Fibroblast of the aortic adventitia (primary cell): ENCODE data around the gene KLRK1. TPM values are rescaled to one million over a fixed set of nuclear protein-coding genes. Genes with fewer than 3 reads are reported as not detected.
"Not testable (repeated sequence)": the region's sequence is repeated elsewhere in the genome, so short reads cannot be mapped to it uniquely, and the experiment has no call there.

Experiments
- DNase-seq: peaks from one replicate; pipeline ENCODE4 v3.0.0-alpha.2; 2010; ENCODE audit warnings: low read depth
- H3K4me3 ChIP-seq: 2 replicates; pipeline ENCODE4 v1.5.1; 2011; ENCODE audit warnings: low read depth, mild to moderate bottlenecking, control low read depth, low read length, moderate library complexity
- total RNA-seq: library from RNA; depleted of rRNA; stranded (reverse); fragments of >200 nt; gene quantifications from 2 replicates; pipeline ENCODE4 v1.2.3, GENCODE V29; 2012; ENCODE audit warnings: low replicate concordance
- TF ChIP-seq, protein P1 (sequence below): IDR thresholded peaks from 2 replicates; pipeline ENCODE4 v1.5.1; 2011; ENCODE audit warnings: mild to moderate bottlenecking, low read length, control low read depth, inconsistent platforms; ENCODE audit not compliant: insufficient read depth

KLRK1 gene
- total RNA-seq, 1 donor = not detected

DNA sequence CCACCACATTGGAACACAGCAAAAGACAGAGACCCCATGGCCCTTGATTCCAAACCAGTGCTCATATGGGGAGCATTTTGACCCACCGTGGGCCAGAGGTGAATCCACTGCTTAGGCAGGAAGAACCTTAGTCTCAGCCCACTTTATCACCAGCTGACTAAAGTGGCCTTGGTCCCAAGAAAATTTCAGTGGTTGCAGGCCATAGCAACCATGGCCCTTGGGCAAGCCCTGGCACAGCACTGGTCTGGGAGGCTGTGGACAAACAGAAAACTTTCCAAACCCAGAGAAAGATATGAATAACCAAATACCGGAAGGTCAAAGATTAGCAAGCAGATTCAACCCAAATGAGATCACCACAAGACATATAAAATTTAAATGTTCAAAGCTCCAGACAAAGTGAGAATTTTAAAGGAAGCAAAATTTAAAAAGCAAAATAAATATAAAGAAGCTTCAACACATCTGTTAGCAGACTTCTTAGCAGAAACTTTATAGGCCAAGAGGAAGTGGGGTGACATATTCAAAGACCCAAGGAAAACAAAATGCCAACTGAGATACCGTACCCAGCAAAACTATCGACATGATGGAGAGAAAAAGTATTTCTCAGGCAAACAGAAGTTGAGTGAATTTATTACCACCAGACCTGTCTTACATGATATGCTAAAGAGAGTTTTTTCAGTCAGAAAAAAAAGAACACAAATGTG is 7.8 kb downstream of the KLRK1 start:
- TF ChIP-seq, protein P1, sequence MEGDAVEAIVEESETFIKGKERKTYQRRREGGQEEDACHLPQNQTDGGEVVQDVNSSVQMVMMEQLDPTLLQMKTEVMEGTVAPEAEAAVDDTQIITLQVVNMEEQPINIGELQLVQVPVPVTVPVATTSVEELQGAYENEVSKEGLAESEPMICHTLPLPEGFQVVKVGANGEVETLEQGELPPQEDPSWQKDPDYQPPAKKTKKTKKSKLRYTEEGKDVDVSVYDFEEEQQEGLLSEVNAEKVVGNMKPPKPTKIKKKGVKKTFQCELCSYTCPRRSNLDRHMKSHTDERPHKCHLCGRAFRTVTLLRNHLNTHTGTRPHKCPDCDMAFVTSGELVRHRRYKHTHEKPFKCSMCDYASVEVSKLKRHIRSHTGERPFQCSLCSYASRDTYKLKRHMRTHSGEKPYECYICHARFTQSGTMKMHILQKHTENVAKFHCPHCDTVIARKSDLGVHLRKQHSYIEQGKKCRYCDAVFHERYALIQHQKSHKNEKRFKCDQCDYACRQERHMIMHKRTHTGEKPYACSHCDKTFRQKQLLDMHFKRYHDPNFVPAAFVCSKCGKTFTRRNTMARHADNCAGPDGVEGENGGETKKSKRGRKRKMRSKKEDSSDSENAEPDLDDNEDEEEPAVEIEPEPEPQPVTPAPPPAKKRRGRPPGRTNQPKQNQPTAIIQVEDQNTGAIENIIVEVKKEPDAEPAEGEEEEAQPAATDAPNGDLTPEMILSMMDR = no peak
- DNase-seq = no peak
- no peak overlapping the region for H3K4me3 ChIP-seq

DNA sequence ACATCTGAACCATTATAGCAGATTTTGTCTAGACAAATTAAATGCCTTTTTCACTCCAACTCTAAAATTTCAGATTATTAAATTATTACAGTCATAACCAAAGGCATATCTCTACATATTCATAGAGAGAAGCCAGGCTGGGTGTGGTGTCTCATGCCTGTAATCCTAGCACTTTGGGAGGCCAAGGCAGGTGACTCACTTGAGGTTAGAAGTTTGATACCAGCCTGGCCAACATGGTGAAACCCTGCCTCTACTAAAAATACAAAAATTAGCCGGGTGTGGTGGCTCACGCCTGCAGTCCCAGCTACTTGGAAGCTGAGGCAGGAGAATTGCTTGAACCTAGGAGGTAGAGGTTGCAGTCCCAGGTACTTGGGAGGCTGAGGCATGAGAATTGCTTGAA is 11.1 kb downstream of the KLRK1 start:
- not testable (repeated sequence) for DNase-seq, H3K4me3 ChIP-seq

DNA sequence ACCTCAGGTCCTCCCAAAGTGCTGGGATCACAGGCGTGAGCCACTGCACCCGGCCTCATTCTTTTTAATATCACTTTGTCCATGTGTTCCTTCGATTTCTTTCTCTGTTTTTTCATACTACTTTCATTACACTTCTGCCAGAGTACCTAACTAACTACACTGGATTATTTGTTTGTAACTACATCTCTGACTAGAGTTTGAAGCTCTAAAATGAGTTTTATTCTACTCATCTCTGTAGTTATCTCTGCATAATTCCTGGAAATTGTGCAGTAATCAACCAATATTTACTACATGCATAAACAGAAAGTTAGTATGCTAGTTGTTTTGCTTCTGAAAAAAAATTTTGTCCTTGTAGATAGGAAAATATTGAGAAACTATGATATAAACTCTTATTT is 15.2 kb downstream of the KLRK1 start:
- TF ChIP-seq, protein P1 = no peak
- no peak overlapping the region for H3K4me3 ChIP-seq
- no peak for DNase-seq

DNA sequence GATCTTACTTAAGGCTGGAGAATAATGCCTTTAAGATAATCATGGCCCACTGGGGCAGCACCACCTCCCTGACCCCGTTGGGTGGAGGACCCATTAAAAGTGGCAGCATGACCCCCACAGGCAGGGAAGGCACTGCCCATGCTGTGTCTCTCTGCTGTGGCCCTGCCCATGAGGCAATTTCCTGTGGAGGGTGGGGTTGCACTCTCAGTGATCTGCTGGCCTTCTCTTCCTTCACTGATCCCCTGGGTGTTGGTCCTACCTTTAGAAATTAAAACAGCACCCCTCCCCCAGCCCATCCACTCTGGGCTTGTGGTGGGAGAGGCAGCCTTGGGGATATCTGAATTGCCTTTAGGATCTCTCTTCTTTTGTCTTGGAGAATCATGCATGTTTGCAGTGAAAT is 17.3 kb downstream of the KLRK1 start:
- TF ChIP-seq, protein P1 = no peak
- no peak overlapping the region for H3K4me3 ChIP-seq
- DNase-seq = no peak

DNA sequence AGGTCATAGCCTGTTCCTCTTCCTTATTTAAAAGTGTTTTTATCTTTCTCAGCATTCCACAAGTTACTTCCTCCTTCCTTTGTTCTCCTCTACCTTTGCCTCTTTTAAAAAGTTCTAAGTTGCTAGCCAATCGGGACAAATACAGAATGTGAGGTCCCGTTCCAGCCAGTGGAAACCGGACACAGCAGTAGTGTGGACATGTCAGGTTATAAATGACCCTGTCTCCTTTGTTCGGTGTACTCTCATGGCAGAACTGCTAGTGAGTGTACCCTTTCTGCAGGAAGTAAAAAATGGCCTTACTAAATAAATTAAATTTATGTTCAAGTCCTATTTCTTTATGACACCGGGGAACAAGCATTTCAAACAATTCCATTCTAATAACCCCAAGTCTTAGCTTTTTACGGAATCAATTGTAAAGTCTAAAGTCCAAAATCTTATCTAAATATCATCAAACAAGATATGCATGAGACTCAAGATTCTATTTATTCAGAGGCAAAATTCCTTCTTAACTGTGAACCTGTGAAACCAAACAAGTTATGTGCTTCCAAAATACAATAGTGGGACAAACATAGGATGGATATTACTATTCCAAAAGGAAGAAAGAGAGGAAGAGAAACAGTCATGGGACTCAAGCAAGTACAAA is 17.8 kb downstream of the KLRK1 start:
- not testable (repeated sequence) for DNase-seq

DNA sequence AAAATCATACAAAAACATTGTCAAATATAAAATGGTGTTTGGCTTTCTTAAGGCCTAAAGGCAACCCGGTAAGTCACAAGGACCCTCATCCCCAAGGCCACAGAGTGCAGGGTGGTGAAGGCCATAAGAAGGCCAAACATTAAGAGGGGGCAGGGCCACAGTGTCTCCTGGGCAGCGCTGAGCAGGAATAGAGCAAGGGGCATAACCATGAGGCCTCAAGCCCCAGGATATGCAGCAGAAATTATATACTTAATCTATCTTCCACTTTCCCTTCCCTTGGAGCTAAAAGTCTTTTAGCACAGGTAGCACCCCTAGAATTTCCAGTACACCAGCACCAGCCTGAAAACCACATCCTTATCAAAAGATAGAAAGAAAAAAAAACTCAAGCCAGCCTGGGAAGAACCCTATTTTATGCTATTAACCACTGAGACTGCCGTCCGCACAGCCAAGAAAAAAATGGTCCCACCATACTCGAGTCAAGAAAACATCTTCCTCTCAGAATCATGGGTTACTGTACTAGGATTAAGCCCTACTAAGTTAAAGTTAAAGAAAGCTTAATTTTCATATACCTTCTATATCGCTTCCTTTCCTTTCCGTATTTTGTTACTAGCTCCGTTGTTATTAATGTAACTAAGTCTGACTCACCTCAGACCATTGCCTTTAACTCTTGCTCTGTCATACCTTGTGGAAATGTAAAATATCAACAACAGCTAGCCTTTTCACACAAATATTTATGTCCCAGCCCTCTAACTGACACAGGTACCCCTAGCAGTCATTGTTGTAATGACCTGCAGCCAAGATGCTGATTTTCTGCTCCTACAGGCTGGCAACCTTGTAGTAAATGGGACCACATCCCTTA is 20.1 kb downstream of the KLRK1 start:
- TF ChIP-seq, protein P1 = no peak

More for the DNA sequence above, 17.8 kb downstream of the KLRK1 start:
- H3K4me3 ChIP-seq = not testable (repeated sequence)

DNA sequence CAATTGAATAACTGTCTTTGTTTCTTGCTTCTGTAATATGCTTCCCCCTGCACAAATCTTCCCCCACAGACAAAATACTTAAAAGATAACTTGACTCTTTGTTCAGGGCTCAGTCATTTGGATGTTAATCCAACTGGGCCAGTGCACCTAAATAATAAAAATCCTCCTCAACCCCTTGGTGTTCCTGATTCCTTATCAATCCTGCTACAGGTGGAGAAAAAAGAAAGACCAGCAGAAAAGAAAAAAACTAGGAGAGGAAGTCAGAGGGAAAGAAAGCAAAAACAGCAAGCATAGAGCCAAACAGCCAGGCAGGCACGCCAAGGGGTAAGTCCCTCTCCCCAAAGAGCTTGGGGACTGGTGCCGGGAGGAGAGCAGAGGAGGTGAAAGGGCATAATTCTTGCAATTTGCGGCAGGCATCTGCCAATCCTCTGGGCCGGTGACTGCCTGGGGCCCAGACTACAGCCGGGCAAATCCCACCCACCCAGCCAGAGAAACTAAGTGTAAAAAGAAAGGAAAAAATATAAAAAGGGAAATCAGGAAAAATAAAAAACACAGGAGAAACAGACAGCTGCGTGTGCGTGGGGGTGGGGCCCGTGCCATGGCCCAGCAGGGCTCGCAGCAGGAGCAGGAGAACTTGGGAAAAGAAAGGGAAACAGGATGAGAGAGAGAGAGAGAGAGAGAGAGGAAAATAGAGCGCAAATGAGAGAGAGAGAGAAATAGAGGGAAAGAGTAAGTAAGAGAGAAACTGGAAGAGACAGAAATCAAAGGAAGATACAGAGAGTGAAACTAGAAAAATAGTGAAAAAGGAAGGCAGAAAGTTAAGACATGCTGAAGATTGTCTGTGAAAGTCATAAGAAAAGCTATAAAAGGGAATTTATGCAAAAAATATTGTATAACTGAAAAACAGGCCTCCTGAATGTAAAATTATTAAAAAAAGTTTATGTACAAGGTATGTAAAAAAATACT is 21.4 kb downstream of the KLRK1 start:
- no peak for DNase-seq
- TF ChIP-seq, protein P1 = no peak
- H3K4me3 ChIP-seq = no peak overlapping the region

More for the DNA sequence above, 20.1 kb downstream of the KLRK1 start:
- DNase-seq = no peak
- H3K4me3 ChIP-seq = no peak overlapping the region

DNA sequence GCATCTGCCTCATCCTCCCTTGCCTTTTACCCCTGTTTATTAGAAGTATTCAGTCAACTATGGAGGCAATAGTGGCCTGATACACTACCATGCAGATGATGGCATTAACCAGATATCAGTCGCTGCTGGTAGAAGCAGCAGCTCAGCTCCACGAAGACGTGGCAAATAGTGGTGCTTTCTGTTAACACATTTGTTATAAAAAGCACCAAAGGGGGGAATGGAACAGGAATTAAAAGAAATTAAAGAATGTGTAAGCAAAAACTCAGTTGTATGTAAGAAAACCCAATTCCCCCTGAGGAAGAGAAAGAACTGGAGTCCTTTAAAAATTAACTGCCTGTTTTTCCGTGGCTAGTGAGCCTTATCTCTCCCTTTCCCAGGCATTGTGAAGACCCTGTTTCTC is 22.1 kb downstream of the KLRK1 start:
- DNase-seq, H3K4me3 ChIP-seq: not testable (repeated sequence)
